DOHH2 (cell line): ENCODE results near the gene PNPLA8.

Source experiments
- EZH2phosphoT487 ChIP-seq: fragments of 200-600 bp; sonication (generic); IDR thresholded peaks from 2 replicates; pipeline ENCODE4 v1.6.1; 2017; ENCODE audit warnings: borderline replicate concordance, mild to moderate bottlenecking, antibody characterized with exemption, low read length, moderate library complexity, mixed read lengths
- TF ChIP-seq, protein P1 (sequence below): fragments of 200-600 bp; sonication (generic); IDR thresholded peaks from one replicate; pipeline ENCODE4 v1.5.1; 2014; ENCODE audit warnings: antibody characterized with exemption, mild to moderate bottlenecking, low read depth, low read length; ENCODE audit not compliant: poor library complexity, severe bottlenecking

DNA sequence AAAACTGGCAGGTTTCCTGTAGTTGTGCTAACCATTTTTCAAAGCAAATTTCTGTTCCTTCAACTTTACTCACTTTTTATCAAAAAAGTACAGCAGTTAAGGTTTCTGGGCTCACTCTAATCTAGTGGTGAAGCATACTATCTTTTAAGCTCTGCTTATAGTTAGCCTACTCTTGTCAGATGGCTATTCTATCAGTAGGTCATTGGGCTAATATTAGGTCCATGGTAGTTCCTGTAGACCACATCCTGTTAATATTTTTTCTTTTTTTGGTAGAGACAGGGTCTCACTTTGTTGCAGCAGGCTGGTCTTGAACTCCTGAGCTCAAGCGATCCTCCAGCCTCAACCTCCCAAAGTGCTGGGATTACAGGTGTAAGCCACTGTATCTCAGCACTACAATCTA, 41.8 kb downstream of the PNPLA8 start:
- TF ChIP-seq, protein P1, sequence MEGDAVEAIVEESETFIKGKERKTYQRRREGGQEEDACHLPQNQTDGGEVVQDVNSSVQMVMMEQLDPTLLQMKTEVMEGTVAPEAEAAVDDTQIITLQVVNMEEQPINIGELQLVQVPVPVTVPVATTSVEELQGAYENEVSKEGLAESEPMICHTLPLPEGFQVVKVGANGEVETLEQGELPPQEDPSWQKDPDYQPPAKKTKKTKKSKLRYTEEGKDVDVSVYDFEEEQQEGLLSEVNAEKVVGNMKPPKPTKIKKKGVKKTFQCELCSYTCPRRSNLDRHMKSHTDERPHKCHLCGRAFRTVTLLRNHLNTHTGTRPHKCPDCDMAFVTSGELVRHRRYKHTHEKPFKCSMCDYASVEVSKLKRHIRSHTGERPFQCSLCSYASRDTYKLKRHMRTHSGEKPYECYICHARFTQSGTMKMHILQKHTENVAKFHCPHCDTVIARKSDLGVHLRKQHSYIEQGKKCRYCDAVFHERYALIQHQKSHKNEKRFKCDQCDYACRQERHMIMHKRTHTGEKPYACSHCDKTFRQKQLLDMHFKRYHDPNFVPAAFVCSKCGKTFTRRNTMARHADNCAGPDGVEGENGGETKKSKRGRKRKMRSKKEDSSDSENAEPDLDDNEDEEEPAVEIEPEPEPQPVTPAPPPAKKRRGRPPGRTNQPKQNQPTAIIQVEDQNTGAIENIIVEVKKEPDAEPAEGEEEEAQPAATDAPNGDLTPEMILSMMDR, result no peak
- TF ChIP-seq EZH2phosphoT487, result no peak
